ENCODE measurements around the gene KANK4.

The KANK4 gene

DNA sequence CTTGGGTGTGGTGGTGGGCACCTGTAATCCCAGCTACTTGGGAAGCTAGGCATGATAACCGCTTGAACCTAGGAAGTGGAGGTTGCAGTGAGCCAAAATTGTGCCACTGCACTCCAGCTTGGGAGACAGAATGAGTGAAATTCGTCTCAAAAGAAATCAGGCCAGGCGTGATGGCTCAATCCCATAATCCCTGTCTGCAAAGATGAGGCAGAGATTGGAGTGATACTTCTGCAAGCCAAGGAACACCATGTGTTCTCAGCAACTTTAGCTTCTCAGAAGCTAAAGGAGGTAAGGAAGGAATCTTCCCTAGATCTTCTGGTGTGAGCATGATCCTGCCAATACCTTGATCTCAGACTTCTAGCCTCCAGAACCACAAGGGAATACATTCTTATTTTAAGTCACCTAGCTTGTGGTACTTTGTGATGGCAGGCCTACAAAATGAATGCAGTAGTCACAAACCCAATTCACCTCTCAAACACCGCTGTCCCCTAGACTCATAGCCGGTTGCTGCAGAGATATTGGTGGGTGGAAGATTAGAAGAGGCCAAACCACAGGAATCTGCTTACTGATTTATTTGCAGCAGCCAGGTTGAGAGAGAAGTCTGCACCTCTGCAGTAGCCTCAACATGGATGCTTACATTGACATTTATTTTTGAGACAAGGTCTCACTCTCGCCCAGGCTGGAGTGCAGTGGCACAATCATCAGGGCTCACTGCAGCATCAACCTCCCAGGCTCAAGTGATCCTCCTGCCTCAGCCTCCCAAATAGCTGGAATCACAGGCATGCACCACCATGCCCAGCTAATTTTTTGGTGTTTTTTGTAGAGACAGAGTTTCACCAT is 105.9 kb downstream of the KANK4 start:
- no peak for DNase-seq (ENCODE audit: extremely low read depth in 1 of 2, low read depth in 1 of 2)

DNA sequence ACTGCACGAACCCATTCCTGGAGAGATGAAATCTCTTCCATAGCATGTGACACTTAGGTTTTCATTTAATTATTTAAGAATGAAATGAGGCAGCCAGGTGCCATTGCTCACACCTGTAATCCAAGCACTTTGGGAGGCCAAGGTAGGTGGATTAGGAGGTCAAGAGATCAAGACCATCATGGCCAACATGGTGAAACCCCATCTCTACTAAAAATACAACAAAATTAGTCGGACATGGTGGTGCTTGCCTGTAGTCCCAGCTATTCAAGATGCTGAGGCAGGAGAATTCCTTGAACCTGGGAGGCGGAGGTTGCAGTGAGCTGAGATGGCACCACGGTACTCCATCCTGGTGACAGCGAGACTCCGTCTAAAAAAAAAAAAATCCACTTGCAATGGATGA is 106.8 kb downstream of the KANK4 start:
- DNase-seq (ENCODE audit: extremely low read depth in 1 of 2, low read depth in 1 of 2) = no peak

DNA sequence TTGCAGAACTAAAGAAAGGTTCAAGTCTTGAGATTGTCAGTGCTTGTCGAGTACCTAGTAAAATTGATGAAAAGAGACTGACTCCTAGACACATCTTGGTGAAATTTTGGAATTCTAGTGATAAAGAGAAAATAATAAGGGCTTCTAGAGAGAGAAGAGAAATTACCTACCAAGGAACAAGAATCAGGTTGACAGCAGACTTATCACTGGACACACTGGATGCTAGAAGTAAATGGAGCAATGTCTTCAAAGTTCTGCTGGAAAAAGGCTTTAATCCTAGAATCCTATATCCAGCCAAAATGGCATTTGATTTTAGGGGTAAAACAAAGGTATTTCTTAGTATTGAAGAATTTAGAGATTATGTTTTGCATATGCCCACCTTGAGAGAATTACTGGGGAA is 108.3 kb downstream of the KANK4 start:
- no peak for DNase-seq (ENCODE audit: extremely low read depth in 1 of 2, low read depth in 1 of 2)

DNA sequence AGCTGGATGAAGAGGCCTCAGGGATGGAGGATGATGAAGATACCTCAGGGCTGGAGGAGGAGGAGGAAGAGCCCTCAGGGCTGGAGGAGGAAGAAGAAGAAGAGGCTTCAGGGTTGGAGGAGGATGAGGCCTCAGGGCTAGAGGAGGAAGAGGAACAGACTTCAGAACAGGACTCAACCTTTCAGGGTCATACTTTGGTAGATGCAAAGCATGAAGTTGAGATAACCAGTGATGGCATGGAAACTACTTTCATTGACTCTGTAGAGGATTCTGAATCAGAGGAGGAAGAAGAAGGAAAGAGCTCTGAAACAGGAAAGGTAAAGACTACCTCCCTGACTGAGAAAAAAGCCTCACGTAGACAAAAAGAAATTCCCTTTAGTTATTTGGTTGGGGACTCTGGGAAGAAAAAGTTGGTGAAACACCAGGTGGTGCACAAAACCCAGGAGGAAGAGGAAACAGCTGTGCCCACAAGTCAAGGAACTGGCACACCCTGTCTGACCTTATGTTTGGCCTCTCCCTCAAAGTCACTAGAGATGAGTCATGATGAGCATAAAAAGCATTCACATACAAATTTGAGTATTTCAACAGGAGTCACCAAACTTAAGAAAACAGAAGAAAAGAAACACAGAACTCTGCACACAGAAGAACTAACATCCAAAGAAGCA is 109.2 kb downstream of the KANK4 start:
- no peak for DNase-seq (ENCODE audit: extremely low read depth in 1 of 2, low read depth in 1 of 2)

DNA sequence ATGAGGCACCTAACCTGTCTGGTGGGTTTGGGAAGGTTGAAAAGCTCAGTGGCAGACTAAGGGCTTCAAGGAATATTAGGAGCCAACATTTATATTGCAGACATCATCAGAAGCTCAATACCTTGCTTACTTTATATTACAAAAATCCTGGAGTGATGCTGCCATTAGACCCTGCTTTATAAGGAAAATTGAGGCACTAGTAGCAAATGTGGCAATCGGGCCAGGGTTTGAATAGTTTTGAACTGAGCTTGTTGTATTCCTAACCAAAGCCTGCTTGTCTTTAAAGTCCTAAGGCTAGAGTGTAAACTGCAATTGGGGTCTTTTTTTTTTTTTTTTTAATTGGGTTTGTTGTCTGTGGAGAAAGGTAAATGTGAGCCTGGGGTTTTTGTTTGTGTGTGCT is 110.3 kb downstream of the KANK4 start:
- DNase-seq (ENCODE audit: extremely low read depth in 1 of 2, low read depth in 1 of 2) = no peak

DNA sequence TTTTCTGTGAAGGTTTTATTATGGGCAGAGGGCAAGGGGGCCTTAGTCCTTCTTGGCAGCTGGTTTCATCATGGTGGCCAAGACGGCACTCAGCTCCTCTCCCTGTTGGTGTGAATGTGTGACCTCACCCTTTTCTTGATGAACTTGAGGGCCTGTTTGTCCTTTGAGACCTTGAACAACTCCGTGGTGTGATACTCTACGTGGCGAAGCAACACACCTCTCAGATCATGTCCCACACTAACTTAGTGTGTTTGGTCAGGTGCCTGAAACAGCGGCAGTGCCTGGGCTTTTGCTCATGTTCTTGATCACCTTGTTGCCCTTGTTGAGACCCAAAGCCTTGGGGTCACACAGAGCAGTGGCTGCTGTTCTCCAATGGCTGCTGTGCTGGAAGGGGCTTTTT is 111.1 kb downstream of the KANK4 start:
- DNase-seq (ENCODE audit: extremely low read depth in 1 of 2, low read depth in 1 of 2) = no peak

DNA sequence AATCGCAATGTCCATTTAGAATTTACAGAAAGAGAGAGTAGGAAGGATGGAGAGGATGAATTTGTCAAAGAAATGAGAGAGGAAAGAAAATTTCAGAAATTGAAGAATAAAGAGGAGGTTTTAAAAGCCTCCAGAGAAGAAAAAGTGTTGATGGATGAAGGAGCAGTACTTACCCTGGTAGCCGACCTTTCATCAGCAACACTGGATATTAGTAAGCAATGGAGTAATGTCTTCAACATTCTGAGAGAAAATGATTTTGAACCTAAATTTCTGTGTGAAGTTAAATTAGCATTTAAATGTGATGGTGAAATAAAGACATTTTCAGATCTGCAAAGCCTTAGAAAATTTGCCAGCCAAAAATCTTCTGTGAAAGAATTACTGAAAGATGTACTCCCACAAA is 112.0 kb downstream of the KANK4 start:
- no peak for DNase-seq (ENCODE audit: extremely low read depth in 1 of 2, low read depth in 1 of 2)

DNA sequence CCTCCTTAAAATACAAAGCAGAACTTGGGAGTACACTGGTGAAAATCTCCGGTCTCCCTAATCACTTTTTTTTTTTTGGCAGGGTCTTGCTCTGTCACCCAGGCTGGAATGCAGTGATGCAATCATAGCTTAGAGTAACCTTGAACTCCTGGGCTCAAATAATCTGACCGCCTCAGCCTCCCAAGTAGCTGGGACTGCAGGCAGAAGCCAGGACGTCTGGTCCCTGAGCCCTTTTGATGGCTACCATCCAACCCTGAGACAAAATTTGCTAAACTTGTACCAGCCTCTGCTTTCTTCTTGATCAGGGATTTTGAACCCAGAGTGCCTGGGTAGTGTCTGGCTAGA is 120.5 kb downstream of the KANK4 start:
- no peak for DNase-seq (ENCODE audit: extremely low read depth in 1 of 2, low read depth in 1 of 2)

DNA sequence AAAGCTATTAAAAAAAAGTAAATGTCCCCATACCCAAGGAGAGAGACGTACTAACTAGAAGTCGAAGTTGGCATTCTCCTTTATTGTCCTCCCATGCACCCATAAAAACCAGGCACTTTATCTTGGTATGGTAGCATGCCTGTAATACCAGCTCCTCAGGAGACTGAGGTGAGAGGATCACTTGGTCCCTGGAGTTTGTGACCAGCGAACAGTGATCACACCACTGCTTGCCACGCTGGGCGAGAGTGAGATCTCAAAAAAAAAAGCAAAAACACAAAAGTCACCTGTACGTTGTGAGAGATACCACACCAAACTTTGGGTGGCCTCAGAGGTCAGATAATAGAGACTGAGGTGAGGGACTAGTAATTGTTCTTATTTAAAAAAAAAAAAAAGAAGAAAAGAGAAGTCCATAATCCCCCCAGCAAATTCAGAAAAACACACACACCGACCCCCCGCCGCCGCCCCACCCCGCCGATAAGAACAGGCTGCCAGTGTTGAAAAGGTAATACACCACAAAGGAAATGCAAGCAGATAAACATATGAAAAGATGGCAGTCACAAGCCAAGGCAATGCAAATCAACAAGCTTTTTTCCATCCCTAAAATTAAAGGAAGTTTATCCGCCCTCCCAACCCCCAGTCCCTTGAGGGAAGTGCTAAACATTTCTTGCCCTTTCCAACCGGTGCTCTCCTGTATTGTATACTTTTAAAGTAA is 121.0 kb downstream of the KANK4 start:
- no peak for DNase-seq (ENCODE audit: extremely low read depth in 1 of 2, low read depth in 1 of 2)

DNA sequence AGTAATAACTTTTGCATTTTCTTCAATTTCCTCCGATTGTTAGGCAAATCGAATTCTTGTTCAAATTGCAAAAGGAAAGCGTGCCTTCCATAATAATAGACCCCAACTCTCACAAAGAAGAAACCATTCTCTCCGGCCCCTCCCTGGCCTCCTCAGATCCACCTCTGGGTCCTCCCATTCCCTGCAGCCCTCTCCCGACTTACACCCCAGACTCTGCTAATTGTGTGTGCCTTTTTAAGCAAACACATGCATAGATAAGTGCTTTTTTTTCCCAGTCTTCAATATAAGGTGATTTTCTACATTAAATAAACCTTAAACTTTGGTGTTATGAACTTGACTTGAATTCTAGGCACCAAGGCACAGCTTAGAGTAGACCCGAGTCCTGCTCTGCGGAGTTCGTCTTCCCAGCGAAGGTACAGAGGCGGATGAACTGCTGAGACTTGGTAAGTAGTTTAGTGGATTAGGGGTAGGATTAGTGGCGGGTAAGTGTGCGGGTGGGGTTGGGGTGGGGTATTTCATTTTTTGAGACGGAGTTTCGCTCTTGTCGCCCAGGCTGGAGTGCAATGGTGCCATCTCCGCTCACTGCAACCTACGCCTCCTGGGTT is 123.0 kb downstream of the KANK4 start:
- no peak for DNase-seq (ENCODE audit: extremely low read depth in 1 of 2, low read depth in 1 of 2)

DNA sequence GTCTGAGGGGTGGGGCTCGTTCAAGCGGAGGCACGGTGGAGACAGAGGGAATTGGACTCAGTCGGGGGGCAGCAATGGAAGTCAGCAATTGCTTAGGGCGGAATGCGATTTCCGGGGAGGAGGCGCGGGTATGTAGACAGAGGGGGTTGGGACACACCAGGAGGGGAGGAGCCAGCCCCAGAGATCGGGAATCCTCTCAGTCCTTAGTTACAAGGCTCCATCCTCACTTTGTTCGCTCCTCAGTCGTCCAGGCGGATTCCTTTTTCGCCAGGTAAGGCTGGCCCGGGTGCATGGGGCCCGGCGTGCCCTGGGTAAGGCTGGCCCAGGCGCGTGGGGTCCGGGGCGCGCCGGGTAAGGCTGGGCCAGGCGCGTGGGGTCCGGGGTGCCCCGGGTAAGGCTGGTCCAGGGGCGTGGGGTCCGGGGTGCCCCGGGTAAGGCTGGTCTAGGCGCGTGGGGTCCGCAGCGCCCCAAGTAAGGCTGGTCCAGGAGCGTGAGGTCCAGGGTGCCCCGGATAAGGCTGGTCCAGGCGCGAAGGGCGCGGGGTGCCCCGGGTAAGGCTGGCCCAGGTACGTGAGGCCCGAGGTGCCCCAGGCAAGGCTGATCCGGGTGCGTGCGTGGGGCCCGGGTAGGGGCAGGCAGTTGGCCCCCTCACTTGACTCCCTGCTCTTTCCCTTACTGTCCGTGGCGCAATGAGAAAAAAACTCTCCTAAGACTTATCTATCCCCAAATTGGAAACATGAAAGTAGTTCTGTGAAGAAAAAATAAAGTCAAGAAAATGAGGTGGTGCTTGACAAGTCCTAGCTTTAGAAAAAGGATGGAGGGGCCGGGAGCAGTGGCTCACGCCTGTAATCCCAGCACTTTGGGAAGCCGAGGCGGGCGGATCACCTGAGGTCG is 124.3 kb downstream of the KANK4 start, which contains the start of gene L1TD1:
Gene L1TD1 (plus strand): TSS at position 199 of the 894 bp plus-strand sequence. CDS start 11,780 bp downstream, outside the sequence.
- DNase-seq (ENCODE audit: extremely low read depth in 1 of 2, low read depth in 1 of 2) = no peak

DNA sequence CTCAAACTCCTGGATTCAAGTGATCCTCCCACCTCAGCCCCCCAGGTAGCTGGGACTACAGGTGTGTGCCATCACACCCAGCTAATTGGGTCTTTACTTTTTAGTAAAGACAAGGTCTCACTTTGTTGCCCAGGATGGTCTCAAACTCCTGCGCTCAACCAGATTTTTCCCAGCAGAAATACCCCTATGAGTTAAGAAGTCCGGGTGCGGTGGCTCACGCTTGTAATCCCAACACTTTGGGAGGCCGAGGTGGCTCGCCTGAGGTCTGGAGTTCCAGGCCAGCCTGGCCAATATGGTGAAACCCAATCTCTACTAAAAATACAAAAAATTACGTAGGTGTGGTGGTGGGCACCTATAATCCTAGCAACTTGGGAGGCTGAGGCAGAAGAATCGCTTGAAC is 131.1 kb downstream of the KANK4 start:
- no peak for DNase-seq (ENCODE audit: extremely low read depth in 1 of 2, low read depth in 1 of 2)

DNA sequence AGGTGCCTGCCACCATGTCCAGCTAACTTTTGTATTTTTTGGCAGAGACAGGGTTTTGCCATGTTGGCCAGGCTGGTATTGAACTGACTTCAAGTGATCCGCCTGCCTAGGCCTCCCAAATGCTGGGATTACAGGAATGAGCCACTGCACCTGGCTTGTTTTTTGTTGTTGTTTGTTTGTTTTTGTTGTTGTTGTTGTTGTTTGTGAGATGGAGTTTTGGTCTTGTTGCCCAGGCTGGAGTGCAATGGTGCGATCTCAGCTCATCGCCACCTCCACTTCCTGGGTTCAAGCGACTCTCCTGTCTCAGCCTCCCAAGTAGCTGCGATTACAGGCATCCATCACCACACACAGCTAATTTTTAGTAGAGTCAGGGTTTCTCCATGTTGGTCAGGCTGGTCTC is 131.7 kb downstream of the KANK4 start:
- no peak for DNase-seq (ENCODE audit: extremely low read depth in 1 of 2, low read depth in 1 of 2)

Data from stimulated activated CD8-positive, alpha-beta memory T cell treated with anti-CD3 and anti-CD28 coated beads, Interleukin-7, amount 100 ng/mL, for 48 hours (primary cell).